NB4 (cell line): ENCODE results near the gene HOXC10.
A peak's percentile ranks its signal among the peaks of the same experiment; 100 is the strongest.

ENCODE experiments used
- DNase-seq: peaks from one replicate; pipeline ENCODE4 v3.0.0; 2010; ENCODE audit warnings: low read depth
- H3K4me3 ChIP-seq: one replicate; pipeline ENCODE4 v1.5.1; 2011; ENCODE audit warnings: mild to moderate bottlenecking, low read depth, low read length, moderate library complexity
- MYC ChIP-seq: IDR thresholded peaks from 2 replicates; pipeline ENCODE4 v1.6.1; 2011; ENCODE audit warnings: low read depth, low read length
- POLR2A ChIP-seq: IDR thresholded peaks from 2 replicates; pipeline ENCODE4 v1.6.1; 2011; ENCODE audit warnings: mild to moderate bottlenecking; ENCODE audit not compliant: insufficient read length; ENCODE audit errors: extremely low read depth
- TF ChIP-seq, protein P1 (sequence below): IDR thresholded peaks from one replicate; pipeline ENCODE4 v1.5.1; 2012; ENCODE audit warnings: low read depth, low read length
- TF ChIP-seq, protein P2 (sequence below): IDR thresholded peaks from 2 replicates; pipeline ENCODE4 v1.6.1; 2011; ENCODE audit warnings: low read depth, low read length

HOXC10 gene

GRCh38 chr12:53993162-53994008 is 8.4 kb downstream of the HOXC10 start:
- TF ChIP-seq, protein P1, sequence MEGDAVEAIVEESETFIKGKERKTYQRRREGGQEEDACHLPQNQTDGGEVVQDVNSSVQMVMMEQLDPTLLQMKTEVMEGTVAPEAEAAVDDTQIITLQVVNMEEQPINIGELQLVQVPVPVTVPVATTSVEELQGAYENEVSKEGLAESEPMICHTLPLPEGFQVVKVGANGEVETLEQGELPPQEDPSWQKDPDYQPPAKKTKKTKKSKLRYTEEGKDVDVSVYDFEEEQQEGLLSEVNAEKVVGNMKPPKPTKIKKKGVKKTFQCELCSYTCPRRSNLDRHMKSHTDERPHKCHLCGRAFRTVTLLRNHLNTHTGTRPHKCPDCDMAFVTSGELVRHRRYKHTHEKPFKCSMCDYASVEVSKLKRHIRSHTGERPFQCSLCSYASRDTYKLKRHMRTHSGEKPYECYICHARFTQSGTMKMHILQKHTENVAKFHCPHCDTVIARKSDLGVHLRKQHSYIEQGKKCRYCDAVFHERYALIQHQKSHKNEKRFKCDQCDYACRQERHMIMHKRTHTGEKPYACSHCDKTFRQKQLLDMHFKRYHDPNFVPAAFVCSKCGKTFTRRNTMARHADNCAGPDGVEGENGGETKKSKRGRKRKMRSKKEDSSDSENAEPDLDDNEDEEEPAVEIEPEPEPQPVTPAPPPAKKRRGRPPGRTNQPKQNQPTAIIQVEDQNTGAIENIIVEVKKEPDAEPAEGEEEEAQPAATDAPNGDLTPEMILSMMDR = no peak
- TF ChIP-seq POLR2A (no peak), MYC (no peak)
- TF ChIP-seq, protein P2, sequence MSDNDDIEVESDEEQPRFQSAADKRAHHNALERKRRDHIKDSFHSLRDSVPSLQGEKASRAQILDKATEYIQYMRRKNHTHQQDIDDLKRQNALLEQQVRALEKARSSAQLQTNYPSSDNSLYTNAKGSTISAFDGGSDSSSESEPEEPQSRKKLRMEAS = no peak
- DNase-seq = no peak
- no peak overlapping the region for H3K4me3 ChIP-seq

DNA sequence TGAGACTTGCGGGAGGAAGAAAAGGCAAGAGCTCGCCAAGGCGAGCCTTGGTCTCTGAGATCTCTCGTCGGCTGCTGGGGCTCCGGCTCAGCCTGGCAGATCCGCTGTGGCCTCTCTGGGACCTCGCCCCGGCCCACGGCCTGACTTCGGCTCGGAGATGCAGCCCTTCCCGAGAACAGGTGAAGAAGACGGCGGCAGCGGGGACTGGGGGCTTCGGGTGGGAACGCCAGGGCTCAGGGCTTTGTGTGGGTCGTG is 9.0 kb downstream of the HOXC10 start:
- H3K4me3 ChIP-seq = no peak overlapping the region
- TF ChIP-seq POLR2A = no peak
- TF ChIP-seq, protein P2 = no peak
- TF ChIP-seq, protein P1 = no peak
- TF ChIP-seq MYC = no peak
- no peak for DNase-seq

GRCh38 chr12:53994264-53995001 is 9.5 kb downstream of the HOXC10 start:
- peak; percentile 67 for DNase-seq
- H3K4me3 ChIP-seq = peak overlapping the region; percentile 55
- TF ChIP-seq, protein P1 = no peak
- TF ChIP-seq POLR2A (no peak), MYC (no peak)
- TF ChIP-seq, protein P2 = no peak

- DNase-seq = no peak
- peak overlapping the region; percentile 55 for H3K4me3 ChIP-seq
- TF ChIP-seq, protein P2 = no peak
- no peak for TF ChIP-seq MYC
- TF ChIP-seq, protein P1 = no peak
- TF ChIP-seq POLR2A = no peak
Measured at GRCh38 chr12:53995002-53995377, 10.0 kb downstream of the HOXC10 start.

DNA sequence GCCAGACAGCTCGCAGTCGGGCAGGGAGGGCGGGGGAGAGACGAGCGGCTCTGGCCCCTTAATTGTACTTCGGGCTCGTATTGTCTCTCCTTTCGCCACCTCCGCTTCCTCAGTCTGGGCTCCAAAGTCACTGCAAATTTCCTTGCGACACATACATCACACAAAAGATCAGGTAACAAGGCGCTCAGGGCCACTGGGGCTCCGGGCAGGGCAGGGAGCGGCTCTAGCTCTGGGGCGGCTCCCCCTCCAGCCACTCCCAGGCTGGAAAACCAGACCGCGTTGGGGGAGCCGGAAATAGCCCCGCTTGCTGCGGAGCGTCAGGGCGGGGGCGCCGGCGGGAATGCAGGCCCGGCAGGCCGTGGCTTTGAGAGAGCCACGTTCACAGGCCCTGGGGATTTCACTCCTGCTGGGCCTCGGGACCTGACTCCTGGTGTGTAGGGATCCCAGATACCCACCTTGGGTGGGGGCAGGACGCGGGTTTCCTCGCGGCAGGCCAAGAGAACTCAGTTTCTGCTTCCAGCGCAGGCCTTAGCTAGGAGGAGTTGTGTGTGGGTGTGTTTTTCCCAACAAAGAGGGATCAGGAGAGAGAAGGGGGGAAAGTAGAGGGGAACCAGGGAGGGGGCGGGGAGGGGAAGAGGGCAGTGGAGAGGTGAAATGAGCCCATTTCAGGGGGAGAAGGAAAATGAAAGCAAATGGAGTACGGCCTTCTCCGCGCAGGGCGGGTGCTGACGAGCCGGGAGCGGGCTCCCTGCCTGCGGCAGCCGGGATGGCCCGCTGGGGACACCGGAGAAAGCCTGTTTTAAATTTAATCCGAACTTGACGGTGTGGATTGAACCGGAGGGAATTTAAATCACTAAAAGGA is 10.7 kb downstream of the HOXC10 start:
- TF ChIP-seq MYC = no peak
- TF ChIP-seq, protein P1 = no peak
- TF ChIP-seq, protein P2 = no peak
- no peak for TF ChIP-seq POLR2A
- DNase-seq = peak; percentile 90
- peak overlapping the region; percentile 55 for H3K4me3 ChIP-seq
